ENCODE data around the gene SIM2. TPM values are rescaled to one million over a fixed set of nuclear protein-coding genes. Genes with fewer than 3 reads are reported as not detected.

SIM2 gene
- total RNA-seq, 4 donors from 2014 or later = 0.47 to 2.3 TPM; not detected in 2

DNA sequence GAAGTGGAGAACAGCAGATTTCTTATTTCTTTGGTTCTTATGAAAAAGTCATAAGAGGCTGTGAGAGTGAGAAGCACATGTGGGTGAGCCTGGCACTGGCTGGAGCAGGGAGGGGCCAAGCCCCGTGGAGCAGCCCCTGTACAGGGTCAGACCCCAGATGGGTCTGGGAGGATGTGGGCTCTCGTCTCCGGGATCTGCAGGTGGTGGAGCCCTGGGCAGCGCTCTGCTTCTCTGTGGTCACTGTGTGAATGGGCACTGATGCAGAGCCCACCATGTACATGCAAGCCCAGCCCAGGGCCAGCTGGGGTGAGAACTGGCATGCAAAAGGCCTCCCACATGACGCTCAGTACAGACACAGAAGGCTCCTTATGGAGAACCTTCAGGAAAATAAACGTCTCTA is 67.6 kb downstream of the SIM2 start:
- Histone ChIP-seq H3K4me1 (no peaks in the 10 kb centered on the region), H3K36me3 (peaks cover 0 to 28% of the 10 kb centered on the region in 2 donors), H3K4me3 (no peak overlapping the region), H3K27ac (no peak overlapping the region), H3K27me3 (no peaks in the 10 kb centered on the region), H3K9me3 (no peaks in the 10 kb centered on the region)
- WGBS, 2 donors (ENCODE audit: low coverage in 1 of 2) = 92 to 93% methylated on average over 4 to 5 of the region's 6 CpGs
- TF ChIP-seq POLR2A (IDR thresholded peaks at IDR 0.05) (no peak), CTCF (IDR thresholded peaks at IDR 0.05) (no peak), EP300 (IDR thresholded peaks at IDR 0.05) (no peak), POLR2AphosphoS5 (IDR thresholded peaks at IDR 0.05) (no peak)
- ATAC-seq = no peak

- Histone ChIP-seq H3K9me3 (no peaks in the 10 kb centered on the region), H3K4me3 (no peak overlapping the region), H3K4me1 (no peaks in the 10 kb centered on the region), H3K27ac (no peak overlapping the region), H3K27me3 (no peaks in the 10 kb centered on the region), H3K36me3 (peaks cover 0 to 24% of the 10 kb centered on the region in 2 donors)
- no peak for TF ChIP-seq EP300 (IDR thresholded peaks at IDR 0.05)
- no peak for TF ChIP-seq POLR2A (IDR thresholded peaks at IDR 0.05)
- TF ChIP-seq POLR2AphosphoS5 (IDR thresholded peaks at IDR 0.05) = no peak
- TF ChIP-seq CTCF (IDR thresholded peaks at IDR 0.05) = no peak
- WGBS, 2 donors (ENCODE audit: low coverage in 1 of 2) = 86 to 100% methylated on average over 1 to 4 of the region's 11 CpGs
- no peak for ATAC-seq
These were observed 68.2 kb downstream of the SIM2 start for GRCh38 chr21:36767096-36767495.

- 100% methylated on average over 1 of the region's 13 CpGs; no CpG with 5 or more reads in 1 of the 2 donors for WGBS, 2 donors (ENCODE audit: low coverage in 1 of 2)
- TF ChIP-seq EP300 (IDR thresholded peaks at IDR 0.05) (no peak), POLR2A (IDR thresholded peaks at IDR 0.05) (no peak), CTCF (IDR thresholded peaks at IDR 0.05) (no peak), POLR2AphosphoS5 (IDR thresholded peaks at IDR 0.05) (no peak)
- no peak for ATAC-seq
- Histone ChIP-seq H3K36me3 (peaks cover 0 to 17% of the 10 kb centered on the region in 2 donors), H3K27ac (no peak overlapping the region), H3K9me3 (no peaks in the 10 kb centered on the region), H3K4me1 (peaks cover 0 to 7% (median 0%) of the 10 kb centered on the region in 3 donors), H3K4me3 (no peak overlapping the region), H3K27me3 (no peaks in the 10 kb centered on the region)
These were observed 69.6 kb downstream of the SIM2 start for GRCh38 chr21:36768496-36768895.

GRCh38 chr21:36769051-36769839 is 70.3 kb downstream of the SIM2 start:
- no peak for TF ChIP-seq POLR2AphosphoS5 (IDR thresholded peaks at IDR 0.05)
- TF ChIP-seq POLR2A (IDR thresholded peaks at IDR 0.05) = no peak
- TF ChIP-seq CTCF (IDR thresholded peaks at IDR 0.05) = no peak
- no peak for TF ChIP-seq EP300 (IDR thresholded peaks at IDR 0.05)
- peaks cover 0 to 9% of the 10 kb centered on the region in 2 donors for H3K36me3 ChIP-seq
- 61 to 79% methylated on average over 5 to 8 of the region's 8 CpGs for WGBS, 2 donors (ENCODE audit: low coverage in 1 of 2)
- H3K9me3 ChIP-seq = no peaks in the 10 kb centered on the region
- H3K27ac ChIP-seq = no peak overlapping the region
- no peak overlapping the region for H3K4me3 ChIP-seq
- no peak for ATAC-seq
- H3K4me1 ChIP-seq = peaks cover 0 to 13% (median 0%) of the 10 kb centered on the region in 3 donors
- H3K27me3 ChIP-seq = no peaks in the 10 kb centered on the region

GRCh38 chr21:36773117-36773516 is 74.2 kb downstream of the SIM2 start:
- H3K9me3 ChIP-seq = no peaks in the 10 kb centered on the region
- H3K27me3 ChIP-seq = no peaks in the 10 kb centered on the region
- TF ChIP-seq EP300 (IDR thresholded peaks at IDR 0.05) (no peak), POLR2AphosphoS5 (IDR thresholded peaks at IDR 0.05) (peak; percentile 69), POLR2A (IDR thresholded peaks at IDR 0.05) (no peak)
- H3K4me1 ChIP-seq = peaks cover 0 to 13% (median 0%) of the 10 kb centered on the region in 3 donors
- ATAC-seq = peak; percentile 74
- H3K4me3 ChIP-seq = no peak overlapping the region
- no peak overlapping the region for H3K27ac ChIP-seq
- 8% methylated on average over 4 of the region's 5 CpGs; no CpG with 5 or more reads in 1 of the 2 donors for WGBS, 2 donors (ENCODE audit: low coverage in 1 of 2)
- H3K36me3 ChIP-seq = no peaks in the 10 kb centered on the region

Measured in gastroesophageal sphincter (tissue), 4 donors.